ENCODE data around the gene FBXW8. TPM values are rescaled to one million over a fixed set of nuclear protein-coding genes. Genes with fewer than 3 reads are reported as not detected.

Gene FBXW8
- total and polyA plus RNA-seq, 2 donors (not counting 3 experiments of a cell fraction or from before 2014, with no cell fraction given) = 15.4 TPM

GRCh38 chr12:117071009-117071408, 160.3 kb downstream of the FBXW8 start:
- Histone ChIP-seq H3K4me3 (replicated peaks in 1 of 3; ENCODE audit: insufficient read depth in 1 of 3, low read depth in 1 of 3, low read length in 3 of 3) (no peak overlapping the region), H4K20me1 (replicated peaks; ENCODE audit: control insufficient read depth, extremely low read depth, insufficient read depth, low read length) (no peaks in the 10 kb centered on the region), H2AFZ (ENCODE audit: low read depth, low read length) (no peak overlapping the region), H3K27ac (ENCODE audit: insufficient read depth, low read depth, low read length) (no peak overlapping the region), H3K4me1 (ENCODE audit: control insufficient read depth, extremely low read depth, insufficient read depth, low read length) (no peaks in the 10 kb centered on the region), H3K9me3 (replicated peaks; ENCODE audit: control insufficient read depth, insufficient read depth, low read length) (no peaks in the 10 kb centered on the region), H3K27me3 (ENCODE audit: control insufficient read depth in 2 of 2, insufficient read depth in 2 of 2, low read length in 2 of 2) (no peaks in the 10 kb centered on the region), H3K36me3 (ENCODE audit: control insufficient read depth in 2 of 2, extremely low read depth in 1 of 2, insufficient read depth in 2 of 2, low read length in 2 of 2) (no peaks in the 10 kb centered on the region), H3K9me1 (replicated peaks; ENCODE audit: control insufficient read depth, extremely low read depth, insufficient read depth, low read length) (no peaks in the 10 kb centered on the region), H3K4me2 (ENCODE audit: insufficient read depth, low read length) (no peak overlapping the region), H3K79me2 (ENCODE audit: control insufficient read depth, insufficient read depth, low read length) (no peaks in the 10 kb centered on the region), H3K9ac (replicated peaks; ENCODE audit: extremely low read depth, insufficient read depth, low read length) (no peak overlapping the region)
- BruUV-seq (replicated peaks) = no TSS peak
- no peak for DNase-seq (ENCODE audit: low read depth, low spot score)
- no peak for FAIRE-seq
- ChIA-PET CTCF (no interaction called here), POLR2A (no interaction called here)
- intact Hi-C loops (cut with micrococcal nuclease) = no loop called here
- dilution Hi-C loops (cut with MboI; ENCODE audit: extremely low pct_ligation_motif_present, low sequenced_read_pairs) = no loop called here
- no peak for TF ChIP-seq CTCF (IDR thresholded peaks at IDR 0.05; ENCODE audit: extremely low read depth in 1 of 2, insufficient read depth in 1 of 2, low read depth in 1 of 2, low read length in 2 of 2)

GRCh38 chr12:117072106-117072505, 161.4 kb downstream of the FBXW8 start:
- no peak for TF ChIP-seq MAX (IDR thresholded peaks at IDR 0.05; ENCODE audit: insufficient read depth, insufficient read length)
- TF ChIP-seq GATA2 (IDR thresholded peaks at IDR 0.05; ENCODE audit: insufficient read depth, insufficient read length, low read depth, low read length) = no peak
- TF ChIP-seq EZH2 (IDR thresholded peaks at IDR 0.05; ENCODE audit: borderline replicate concordance, low read depth, low read length, severe bottlenecking) = no peak
- no peak for TF ChIP-seq MYC (IDR thresholded peaks at IDR 0.05; ENCODE audit: low read depth, low read length)
- TF ChIP-seq JUN (IDR thresholded peaks at IDR 0.05; ENCODE audit: borderline replicate concordance, insufficient read depth, insufficient read length, low read depth) = no peak
- no peak for TF ChIP-seq FOS (IDR thresholded peaks at IDR 0.05; ENCODE audit: borderline replicate concordance, insufficient read depth, low read length)
- no peak for TF ChIP-seq CTCF (IDR thresholded peaks at IDR 0.05; ENCODE audit: extremely low read depth in 1 of 2, insufficient read depth in 1 of 2, low read depth in 1 of 2, low read length in 2 of 2)
- TF ChIP-seq POLR2A (IDR thresholded peaks at IDR 0.05; ENCODE audit: low read depth, low read length) = no peak
- ChIA-PET POLR2A (no interaction called here), CTCF (interaction anchor here (1.4 kb wide), 1 partner anchor 22 kb away, joined by 3 read pairs; no protein-coding TSS in a partner anchor)
- H2AFZ ChIP-seq (ENCODE audit: low read depth, low read length) = no peak overlapping the region
- no peak overlapping the region for H3K9ac ChIP-seq (replicated peaks; ENCODE audit: extremely low read depth, insufficient read depth, low read length)
- H3K4me3 ChIP-seq (replicated peaks in 1 of 3; ENCODE audit: insufficient read depth in 1 of 3, low read depth in 1 of 3, low read length in 3 of 3) = no peak overlapping the region
- no peak overlapping the region for H3K4me2 ChIP-seq (ENCODE audit: insufficient read depth, low read length)
- no peaks in the 10 kb centered on the region for H3K27me3 ChIP-seq (ENCODE audit: control insufficient read depth in 2 of 2, insufficient read depth in 2 of 2, low read length in 2 of 2)
- H4K20me1 ChIP-seq (replicated peaks; ENCODE audit: control insufficient read depth, extremely low read depth, insufficient read depth, low read length) = no peaks in the 10 kb centered on the region
- H3K27ac ChIP-seq (ENCODE audit: insufficient read depth, low read depth, low read length) = no peak overlapping the region
- FAIRE-seq = no peak
- H3K36me3 ChIP-seq (ENCODE audit: control insufficient read depth in 2 of 2, extremely low read depth in 1 of 2, insufficient read depth in 2 of 2, low read length in 2 of 2) = no peaks in the 10 kb centered on the region
- dilution Hi-C loops (cut with MboI; ENCODE audit: extremely low pct_ligation_motif_present, low sequenced_read_pairs) = no loop called here
- H3K4me1 ChIP-seq (ENCODE audit: control insufficient read depth, extremely low read depth, insufficient read depth, low read length) = no peaks in the 10 kb centered on the region
- intact Hi-C loops (cut with micrococcal nuclease) = no loop called here
- no peaks in the 10 kb centered on the region for H3K79me2 ChIP-seq (ENCODE audit: control insufficient read depth, insufficient read depth, low read length)
- no peaks in the 10 kb centered on the region for H3K9me3 ChIP-seq (replicated peaks; ENCODE audit: control insufficient read depth, insufficient read depth, low read length)
- no peaks in the 10 kb centered on the region for H3K9me1 ChIP-seq (replicated peaks; ENCODE audit: control insufficient read depth, extremely low read depth, insufficient read depth, low read length)
- DNase-seq (ENCODE audit: low read depth, low spot score) = no peak
- BruUV-seq (replicated peaks) = no TSS peak

Measured in endothelial cell of umbilical vein (primary cell).